NCI-H524 treated with DMSO at 0.1 percent for 48 hours (cell line): ENCODE measurements around the gene ZIC2.
"Not testable (repeated sequence)": the region's sequence is repeated elsewhere in the genome, so short reads cannot be mapped to it uniquely, and the experiment has no call there.

ENCODE experiments used
- DNase-seq: peaks from one replicate; lab custom pipeline; 2025; lab: John Stamatoyannopoulos, UW

The ZIC2 gene

DNA sequence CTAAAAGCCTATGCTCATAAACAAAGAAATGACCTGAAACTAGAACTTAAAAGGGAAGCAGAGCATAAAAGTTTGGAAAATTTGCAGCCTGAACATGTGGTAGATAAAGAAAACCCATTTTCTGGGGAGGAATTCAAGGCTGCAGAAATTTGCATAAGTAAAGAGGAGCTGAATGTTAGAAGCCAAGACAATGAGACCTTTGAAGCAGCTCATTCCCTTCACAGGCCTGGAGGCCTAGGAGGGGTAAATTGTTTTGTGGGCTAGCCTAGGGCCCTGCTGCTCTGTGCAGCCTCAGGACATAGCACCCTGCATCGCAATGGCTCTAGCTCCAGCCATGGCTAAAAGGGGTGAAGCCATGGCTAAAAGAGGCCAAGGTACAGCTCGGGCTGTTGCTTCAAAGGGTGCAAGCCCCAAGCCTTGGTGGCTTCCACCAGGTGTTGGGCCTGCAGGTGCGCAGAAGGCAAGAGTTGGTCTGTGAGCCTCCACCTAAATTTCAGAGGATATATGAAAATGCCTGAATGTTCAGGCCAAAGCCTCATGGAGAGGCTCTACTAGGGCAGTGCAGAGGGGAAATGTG is 38.3 kb downstream of the ZIC2 start:
- no peak for DNase-seq

DNA sequence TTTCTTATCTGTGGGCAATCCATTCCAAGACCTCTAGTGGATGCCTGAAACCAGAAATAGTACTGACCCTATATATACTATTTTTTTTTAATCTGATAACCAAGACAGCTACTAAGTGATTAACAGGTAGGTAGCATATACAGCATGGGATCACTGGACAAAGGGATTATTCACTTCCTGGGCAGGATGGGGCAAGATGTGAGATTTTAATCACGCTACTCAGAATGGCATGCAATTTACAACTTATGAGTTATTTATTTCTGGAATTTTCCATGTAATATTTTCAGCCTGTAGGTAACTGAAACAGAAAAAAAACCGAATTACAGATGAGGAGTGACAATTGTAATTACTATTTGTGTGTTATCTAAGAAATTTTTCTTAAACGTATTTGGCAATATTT is 41.2 kb downstream of the ZIC2 start:
- DNase-seq: no peak

DNA sequence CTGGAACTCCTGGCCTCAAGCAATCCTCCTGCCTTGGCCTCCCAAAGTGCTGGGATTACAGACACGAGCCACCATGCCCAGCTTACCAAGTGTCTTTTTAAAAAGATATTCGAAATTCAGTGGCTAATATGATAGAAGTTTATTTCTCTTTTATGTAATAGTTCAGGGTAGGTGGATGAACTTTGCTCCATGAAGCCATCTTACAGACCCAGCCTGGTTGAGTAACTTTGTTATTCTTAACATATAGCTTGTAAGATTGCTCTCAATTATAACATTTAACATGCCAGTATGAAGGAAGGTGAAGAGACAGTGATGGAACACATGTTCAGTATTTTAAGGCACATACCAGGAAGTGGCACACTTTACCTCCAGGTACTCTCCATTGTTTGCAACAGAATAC is 42.4 kb downstream of the ZIC2 start:
- DNase-seq: no peak

DNA sequence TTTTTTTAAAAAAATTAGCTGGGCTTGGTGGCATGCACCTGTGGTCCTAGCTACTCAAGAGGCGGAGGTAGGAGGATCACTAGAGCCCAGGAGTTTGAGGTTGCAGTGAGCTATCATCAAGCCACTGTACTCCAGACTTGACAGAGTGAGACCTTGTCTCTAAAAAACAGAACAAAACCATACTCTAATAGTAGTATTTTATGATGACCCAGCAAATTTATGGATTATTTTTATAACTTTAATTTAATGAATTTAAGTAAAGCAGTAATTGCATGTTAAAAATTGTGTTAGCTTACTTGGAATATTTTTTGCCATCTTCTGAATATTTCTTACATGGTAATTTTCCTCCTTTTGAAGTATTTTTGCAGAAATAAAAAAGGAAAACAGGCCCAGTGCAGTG is 48.3 kb downstream of the ZIC2 start:
- DNase-seq: no peak

DNA sequence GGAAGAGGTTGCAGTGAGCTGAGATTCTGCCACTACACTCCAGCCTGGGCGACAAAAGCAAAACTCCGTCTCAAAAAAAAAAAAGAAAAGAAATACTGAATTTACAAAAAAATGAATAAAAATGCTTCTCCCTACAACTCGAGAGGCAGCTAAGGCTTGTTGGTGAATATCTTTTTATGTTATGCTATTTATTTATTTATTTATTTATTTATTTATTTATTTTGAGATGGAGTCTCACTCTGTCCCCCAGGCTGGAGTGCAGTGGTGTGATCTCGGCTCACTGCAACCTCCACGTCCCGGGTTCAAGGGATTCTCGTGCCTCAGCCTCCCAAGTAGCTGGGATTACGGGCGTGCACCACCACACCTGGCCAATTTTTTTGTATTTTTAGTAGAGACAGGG is 51.1 kb downstream of the ZIC2 start:
- DNase-seq: not testable (repeated sequence)

DNA sequence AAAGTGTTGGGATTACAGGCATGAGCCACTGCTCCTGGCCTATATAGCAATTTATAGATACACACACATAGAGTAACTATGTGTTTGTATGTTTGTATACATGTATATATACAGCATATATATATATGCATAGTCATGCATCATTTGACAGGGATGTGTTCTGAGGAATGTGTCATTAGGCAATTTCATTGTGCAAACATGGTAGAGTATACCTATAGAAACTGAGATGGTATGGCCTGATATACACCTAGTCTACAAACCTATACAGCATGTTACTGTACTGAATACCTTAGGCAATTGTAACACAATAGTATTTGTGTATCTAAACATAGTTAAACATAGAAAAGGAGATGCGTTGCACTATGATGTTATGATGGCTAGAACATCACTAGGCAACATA is 54.4 kb downstream of the ZIC2 start:
- DNase-seq: no peak
